Stimulated activated CD8-positive, alpha-beta memory T cell treated with anti-CD3 and anti-CD28 coated beads, Interleukin-12 subunit alpha, Interleukin-12 subunit beta, amount 100 ng/mL, for 24 hours (primary cell): ENCODE measurements around the gene MRFAP1.
"Not testable (repeated sequence)": the region's sequence is repeated elsewhere in the genome, so short reads cannot be mapped to it uniquely, and the experiment has no call there.

Experiments used
- DNase-seq: peaks from one replicate; pipeline ENCODE4 v3.0.0-alpha.2; 2020; ENCODE audit errors: extremely low read depth

The MRFAP1 gene

DNA sequence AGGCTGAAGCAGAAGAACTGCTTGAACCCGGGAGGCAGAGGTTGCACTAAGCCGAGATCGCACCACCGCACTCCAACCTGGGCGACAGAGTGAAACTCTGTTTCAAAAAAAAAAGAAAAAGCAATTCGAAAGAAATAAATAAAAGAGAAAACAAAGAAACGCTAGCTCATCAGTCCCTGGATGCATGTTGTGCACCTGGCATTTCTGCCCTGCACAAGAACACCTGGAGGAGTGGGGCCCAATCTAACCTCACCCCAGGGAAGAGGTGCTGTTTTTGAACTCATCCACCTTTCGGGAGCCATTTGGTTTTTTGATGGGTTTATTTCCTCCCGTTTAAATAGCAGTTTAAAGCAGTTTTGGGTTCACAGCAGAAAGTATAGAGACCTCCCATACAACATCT lies 5.7 kb upstream of the MRFAP1 start:
- no peak for DNase-seq

GRCh38 chr4:6639137-6639680 lies 1.3 kb upstream of the MRFAP1 start:
- DNase-seq: no peak

DNA sequence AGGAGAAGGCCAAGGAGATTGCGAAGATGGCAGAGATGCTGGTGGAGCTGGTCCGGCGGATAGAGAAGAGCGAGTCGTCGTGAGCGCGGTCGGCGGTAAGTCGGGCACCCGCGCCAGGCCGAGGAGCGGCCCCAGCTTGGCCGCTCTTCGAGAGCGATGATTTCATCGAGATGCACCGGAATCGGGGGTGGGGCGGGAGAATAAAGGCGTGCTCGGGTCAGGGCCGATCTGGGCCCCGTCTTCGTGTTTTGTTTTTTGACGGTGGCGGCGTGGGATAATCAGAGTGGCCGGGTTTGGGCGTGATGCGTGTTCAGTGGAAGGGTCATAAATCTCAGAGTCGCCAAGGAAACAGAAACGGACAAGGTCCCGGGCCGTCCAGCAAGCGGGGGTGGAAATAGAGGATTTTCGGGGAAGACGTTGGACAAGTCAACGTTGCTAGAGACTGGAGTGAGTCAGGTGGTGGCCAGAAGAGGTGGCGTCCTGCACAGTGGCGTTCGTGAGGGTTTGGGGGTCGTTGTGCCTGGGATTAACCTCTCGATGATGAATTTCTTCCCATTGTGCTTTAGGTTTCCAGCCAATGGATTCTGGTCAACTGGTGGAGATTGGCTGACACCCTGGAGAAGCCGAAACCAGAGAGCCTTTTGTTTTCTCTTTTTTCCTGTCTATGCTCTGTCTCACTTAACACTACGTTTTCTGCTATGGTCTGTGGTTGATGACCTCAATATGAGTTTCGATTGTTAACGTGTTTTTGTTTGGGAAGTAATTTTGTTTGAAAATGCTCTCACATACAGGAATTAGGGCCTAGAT lies 882 bp downstream of the MRFAP1 start:
- DNase-seq: no peak

DNA sequence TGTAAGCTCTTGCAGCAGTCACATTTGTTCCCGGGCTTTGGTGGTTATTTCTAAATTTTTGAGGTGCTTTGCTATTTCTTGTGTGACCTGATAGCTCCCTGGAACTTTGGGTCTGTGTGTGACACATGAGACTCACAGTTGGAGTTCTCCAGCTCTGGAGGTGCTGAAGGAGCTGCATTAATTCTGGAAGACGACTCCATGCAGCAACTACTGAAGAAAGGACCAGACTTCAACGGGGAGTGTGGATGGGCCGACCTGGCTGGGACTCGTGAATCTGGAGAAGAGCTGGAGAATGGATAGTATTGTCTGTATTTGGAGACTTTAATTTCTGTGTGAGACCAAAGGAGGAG lies 1.5 kb downstream of the MRFAP1 start:
- DNase-seq: no peak

GRCh38 chr4:6643141-6643847 lies 2.8 kb downstream of the MRFAP1 start:
- DNase-seq: no peak

DNA sequence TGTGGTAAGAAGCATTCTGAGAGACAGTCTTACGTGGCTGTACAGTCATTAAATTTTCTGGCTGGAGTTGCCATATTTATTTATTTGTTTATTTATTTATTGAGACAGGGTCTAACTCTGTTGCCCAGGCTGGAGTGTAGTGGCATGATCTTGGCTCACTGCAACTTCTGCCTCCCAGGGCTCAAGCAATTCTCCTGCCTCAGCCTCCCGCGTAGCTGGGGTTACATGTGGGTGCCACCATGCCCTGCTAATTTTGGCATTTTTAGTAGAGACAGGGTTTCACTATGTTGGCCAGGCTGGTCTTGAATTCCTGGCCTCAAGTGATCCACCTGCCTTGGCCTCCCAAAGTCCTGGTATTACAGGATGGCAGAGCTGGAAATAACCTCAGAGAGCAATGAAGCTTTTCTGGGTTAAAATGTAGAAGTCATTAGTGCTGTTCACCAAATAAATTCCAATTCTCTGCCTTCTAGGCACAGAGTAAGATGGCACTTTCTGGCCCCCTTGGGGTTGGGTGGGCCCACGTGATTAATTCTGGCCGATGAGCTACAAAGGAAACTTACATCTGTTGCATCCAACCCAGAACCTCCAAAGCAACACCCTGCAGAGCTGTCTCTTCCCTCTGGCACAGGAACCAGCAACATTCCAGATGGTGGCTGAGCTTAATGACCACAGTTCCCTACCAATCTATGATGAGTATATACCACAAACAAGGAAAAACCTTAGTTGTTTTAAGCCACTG lies 4.5 kb downstream of the MRFAP1 start:
- no peak for DNase-seq

DNA sequence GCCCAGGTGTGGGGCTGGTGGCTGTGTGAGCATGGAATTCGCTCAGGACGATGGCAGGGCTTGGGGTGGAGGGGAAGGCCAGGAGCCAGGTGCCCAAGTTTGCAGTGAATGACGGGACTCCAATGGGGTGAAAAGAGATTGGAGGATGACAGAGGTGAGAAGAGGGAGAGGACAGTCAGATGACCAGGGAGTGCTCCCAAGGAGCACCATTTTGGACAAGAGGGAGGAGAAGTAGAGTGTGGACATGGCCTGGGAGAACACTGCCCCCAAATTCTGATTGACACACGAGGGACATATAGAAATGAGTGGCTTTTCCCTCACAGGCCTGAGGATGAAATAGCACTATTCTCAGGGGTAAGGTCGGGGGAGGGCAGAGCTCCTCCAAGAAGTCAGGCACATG lies 6.7 kb downstream of the MRFAP1 start:
- DNase-seq: no peak

GRCh38 chr4:6647582-6648230 lies 7.2 kb downstream of the MRFAP1 start:
- no peak for DNase-seq

DNA sequence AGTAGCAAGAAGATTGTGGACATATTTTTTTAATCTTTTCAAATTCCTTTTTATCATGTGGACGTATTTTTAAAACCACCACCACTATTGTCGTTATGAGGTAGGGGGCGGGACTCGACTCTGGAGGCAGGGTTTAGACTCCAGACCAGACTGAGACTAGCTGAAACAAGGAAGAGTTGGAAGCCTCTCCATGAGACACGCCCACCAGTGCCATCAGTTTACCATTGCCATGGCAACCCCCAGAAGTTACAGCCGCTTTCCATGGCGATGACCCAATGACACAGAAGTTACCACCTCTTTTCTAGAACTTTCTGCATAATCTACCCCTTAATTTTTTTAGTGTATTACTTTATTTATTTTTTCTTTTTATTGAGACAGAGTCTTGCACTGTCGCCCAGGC lies 8.7 kb downstream of the MRFAP1 start:
- no peak for DNase-seq

DNA sequence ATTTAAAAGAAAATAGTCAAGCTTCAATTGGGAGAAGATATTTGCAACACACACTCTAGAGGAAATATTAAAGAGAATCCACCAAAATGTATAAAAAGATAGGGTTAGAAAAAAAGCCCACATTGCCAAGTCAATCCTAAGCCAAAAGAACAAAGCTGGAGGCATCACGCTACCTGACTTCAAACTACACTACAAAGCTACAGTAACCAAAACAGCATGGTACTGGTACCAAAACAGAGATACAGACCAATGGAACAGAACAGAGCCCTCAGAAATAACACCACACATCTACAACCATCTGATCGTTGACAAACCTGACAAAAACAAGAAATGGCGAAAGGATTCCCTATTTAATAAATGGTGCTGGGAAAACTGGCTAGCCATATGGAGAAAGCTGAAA lies 13.7 kb downstream of the MRFAP1 start:
- DNase-seq: not testable (repeated sequence)

- not testable (repeated sequence) for DNase-seq
These were observed 14.8 kb downstream of the MRFAP1 start for GRCh38 chr4:6655291-6655690.

DNA sequence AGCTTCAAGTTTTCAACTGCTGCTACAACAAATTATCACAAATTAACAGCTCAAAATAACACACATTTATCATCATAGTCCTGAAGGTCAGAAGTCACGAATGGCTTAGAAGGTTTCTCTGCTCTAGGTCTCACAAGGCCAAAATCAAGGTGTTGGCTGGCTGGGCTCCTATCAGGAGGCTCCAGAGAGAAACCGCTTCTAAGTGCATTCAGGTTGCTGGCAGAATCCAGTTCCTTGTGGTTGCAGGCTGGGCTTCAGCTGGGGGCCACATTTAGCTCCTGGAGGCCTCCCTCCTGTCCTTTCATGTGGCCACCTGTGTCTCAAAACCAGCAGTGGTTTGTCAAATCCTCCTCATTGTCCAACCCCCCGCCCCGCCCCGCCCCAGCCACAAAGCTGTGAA lies 15.4 kb downstream of the MRFAP1 start:
- DNase-seq: no peak

DNA sequence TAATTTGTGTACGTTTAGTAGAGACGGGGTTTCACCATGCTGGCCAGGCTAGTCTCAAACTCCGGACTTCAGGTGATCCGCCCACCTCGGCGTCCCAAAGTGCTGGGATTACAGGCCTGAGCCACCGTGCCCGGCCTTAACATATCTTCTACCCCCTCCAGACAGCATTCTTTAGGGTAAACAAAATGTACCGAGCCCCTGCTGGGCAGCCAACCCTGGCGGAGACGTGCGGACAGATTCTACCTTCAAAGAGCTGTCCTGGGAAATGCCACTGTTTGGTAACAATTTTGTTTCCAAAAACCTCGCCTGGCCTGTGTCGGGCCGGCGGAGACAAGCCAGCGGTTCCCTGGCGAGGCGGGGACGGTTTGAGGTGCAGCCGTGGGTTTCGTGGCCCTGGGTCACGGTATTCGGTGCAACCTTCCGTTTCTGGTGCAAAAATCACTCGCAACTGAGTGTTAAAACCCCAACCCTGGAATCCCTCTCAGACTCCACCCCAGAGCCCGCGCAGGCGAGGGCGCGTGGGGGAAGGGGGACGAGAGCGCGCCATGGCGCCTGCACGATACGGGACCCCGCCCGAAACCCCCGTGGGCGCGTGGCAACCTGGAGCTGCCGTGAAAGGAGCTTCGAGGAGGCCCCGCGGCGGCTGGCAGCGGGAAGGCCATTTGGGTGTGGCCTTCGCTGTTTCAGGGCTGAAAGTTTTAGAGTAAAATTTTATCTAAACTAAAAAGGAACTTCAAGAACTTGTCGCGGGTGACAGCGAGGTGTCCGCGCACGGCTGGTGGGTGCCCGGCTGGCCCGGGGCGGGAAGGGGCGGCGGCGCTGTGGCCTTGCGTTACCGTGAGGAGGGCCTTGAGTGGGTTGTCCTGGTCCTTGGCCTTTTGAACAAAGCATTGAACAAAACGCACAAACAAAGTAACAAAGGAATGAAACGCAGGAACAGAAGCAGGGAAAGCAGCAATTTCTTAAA lies 17.0 kb downstream of the MRFAP1 start:
- DNase-seq: no peak

DNA sequence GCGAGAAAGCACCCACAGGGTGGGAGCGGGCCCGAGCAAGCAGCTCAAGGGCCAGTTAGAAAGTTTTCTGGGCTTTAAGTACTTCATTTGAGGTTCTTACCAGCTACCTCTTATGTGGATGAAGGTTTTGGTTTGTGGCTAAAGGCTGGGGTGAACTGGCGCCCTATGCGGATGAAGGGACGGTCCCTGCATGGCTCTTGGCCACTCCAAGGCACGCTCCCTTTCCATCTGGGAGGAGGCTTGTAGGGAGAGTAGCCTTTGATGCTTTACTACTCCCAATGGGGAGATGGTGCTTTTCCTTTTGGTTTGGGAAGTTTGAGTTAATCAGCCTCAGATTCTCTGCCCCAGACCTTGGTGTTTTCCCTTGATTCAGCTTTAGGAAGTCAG lies 17.7 kb downstream of the MRFAP1 start:
- DNase-seq: no peak

DNA sequence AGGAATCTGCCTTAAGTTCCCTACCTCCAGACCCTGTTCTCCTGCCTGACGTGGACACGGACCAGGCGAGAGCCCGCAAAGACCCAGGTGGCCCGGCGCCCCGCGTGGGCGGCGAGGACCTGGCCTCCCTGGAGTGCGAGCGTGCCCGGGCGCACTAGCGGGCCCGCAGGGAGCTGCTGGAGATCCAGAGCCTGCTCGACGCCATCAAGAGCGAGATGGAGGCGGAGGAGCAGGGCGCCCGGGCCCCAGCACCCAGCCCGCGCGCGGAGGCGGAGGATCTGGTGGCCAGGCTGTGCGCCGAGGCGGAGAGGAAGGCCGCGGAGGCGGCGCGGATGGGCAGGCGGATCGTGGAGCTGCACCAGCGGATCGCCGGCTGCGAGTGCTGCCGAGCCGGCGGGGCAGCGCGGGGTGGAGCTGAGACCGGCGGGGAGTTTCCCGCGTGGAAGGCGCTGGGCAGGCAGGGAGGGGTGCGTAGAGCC lies 18.2 kb downstream of the MRFAP1 start:
- DNase-seq: no peak

DNA sequence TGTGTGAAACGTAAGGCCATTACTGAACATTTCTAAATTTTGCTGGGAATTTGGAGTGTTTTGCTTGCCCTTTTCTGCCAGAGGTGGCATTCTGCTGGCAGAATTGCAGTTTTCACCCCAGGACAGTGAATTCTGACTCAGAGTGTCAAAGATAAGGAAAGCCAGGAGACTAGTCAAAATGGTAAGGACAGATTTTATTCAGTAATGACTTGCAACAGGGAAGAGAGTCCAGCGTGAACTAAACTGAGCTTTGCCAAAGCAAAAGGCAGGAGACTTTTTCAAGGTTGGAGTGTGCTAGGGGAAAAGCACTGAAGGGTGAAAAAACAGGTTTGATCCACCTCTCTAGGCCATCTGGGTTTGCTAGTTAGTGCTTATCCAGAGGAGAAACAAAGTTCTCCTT lies 19.4 kb downstream of the MRFAP1 start:
- no peak for DNase-seq

DNA sequence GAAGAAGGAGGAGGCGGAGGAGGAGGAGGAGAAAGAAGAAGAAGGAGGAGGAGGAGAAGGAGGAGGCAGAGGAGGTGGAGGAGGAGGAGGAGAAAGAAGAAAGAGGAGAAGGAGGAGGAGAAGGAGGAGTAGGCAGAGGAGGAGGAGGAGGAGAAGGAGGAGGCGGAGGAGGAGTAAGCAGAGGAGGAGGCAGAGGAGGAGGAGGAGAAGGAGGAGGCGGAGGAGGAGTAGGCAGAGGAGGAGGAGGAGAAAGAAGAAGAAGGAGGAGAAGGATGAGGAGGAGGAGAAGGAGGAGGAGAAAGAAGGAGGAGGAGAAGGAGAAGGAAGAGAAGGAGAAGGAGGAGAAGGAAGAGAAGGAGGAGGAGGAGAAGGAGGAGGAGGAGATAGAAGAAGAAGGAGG lies 19.9 kb downstream of the MRFAP1 start:
- DNase-seq: no peak

- DNase-seq: no peak
These were observed 22.1 kb downstream of the MRFAP1 start for GRCh38 chr4:6662591-6662990.

DNA sequence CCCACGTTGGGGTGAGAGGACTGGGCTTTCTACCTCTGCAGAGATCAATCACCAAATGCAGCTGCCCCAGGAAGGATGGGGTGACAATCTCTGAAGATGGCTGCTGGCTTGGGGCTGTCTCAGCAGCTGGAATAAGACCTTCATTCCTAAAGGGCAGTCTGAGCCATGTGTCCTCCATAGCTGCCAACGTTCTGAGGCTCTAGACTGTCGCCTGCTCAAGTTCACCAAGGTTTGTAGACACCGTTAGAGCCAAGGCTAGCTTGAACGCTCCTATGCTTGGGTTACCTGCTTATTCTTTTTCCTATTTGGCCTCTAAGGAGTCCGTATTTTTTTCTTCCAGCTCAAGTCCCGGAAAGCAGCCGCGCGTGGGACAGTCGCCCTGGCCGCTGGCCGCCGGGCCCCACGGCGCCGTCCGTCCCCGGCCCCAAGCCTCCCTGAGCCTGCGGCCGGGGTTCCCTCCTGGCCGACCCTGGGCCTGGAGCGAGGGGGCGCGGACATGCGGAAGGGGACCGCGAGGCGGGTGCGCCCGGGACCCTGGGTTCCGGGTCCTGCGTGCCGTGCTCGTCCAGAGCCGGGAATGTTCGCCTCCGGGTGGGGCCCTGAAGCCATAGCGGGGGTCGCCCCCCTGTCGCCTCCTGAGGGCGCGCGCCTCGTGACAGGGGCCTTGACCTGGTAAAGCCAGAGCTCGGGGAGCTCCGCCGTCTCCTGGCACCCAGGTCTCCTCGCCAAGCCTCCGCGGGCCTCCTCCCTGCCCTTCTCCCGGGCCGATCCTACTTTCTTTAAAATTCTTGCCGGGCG lies 23.3 kb downstream of the MRFAP1 start:
- no peak for DNase-seq

- no peak for DNase-seq
These were observed 24.8 kb downstream of the MRFAP1 start for GRCh38 chr4:6665320-6665654.
